ENCODE measurements around the gene ALMS1. TPM values are rescaled to one million over a fixed set of nuclear protein-coding genes. Genes with fewer than 3 reads are reported as not detected.

The ALMS1 gene
- polyA plus RNA-seq, 1 of the 3 experiments (the other 2 are of a cell fraction) = 7.0 TPM

DNA sequence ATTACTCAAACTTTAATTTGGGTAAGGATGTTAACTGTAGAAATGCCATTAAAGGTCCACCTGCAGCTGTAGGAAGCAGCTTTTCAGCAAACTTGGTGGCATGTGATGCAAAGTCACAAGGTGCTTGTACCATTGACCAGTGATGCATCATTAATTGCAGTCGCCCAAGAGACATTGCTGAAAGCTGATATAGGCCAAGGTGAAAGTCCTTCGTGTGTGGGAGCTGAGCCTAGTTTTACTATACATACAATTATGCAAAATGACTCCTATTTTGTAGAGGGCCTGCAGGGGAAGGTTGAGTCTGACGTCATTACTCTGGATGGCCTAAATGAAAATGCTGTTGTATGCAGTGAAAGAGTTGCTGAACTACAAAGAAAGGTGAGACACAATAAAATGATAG lies 40.5 kb downstream of the ALMS1 start:
- Histone ChIP-seq H3K4me3 (ENCODE audit: low read depth in 2 of 2, low read length in 1 of 2) (no peak overlapping the region), H3K9me2 (no peaks in the 10 kb centered on the region), H3K27ac (ENCODE audit: low read depth in 2 of 2, low read length in 1 of 2) (no peak overlapping the region), H3K4me1 (ENCODE audit: control insufficient read depth in 1 of 2, insufficient read depth in 2 of 2, low read depth in 1 of 2, low read length in 1 of 2) (no peaks in the 10 kb centered on the region), H3K79me2 (ENCODE audit: insufficient read depth) (no peaks in the 10 kb centered on the region), H4K20me1 (ENCODE audit: insufficient read depth) (no peaks in the 10 kb centered on the region), H3K36me3 (replicated peaks in 1 of 2; ENCODE audit: control insufficient read depth in 1 of 2, insufficient read depth in 2 of 2, low read length in 1 of 2) (peaks cover 25 to 47% of the 10 kb centered on the region in 2 experiments), H3K9ac (no peak overlapping the region), H3K27me3 (ENCODE audit: insufficient read depth) (no peaks in the 10 kb centered on the region), H3K4me2 (no peak overlapping the region), H3F3A (replicated peaks; ENCODE audit: insufficient read depth) (no peaks in the 10 kb centered on the region), H2AFZ (ENCODE audit: low read depth) (no peak overlapping the region), H3K9me3 (no peaks in the 10 kb centered on the region)
- TF ChIP-seq MXI1 (IDR thresholded peaks at IDR 0.05; ENCODE audit: low read depth, low read length) (no peak), FOSL2 (IDR thresholded peaks at IDR 0.05; ENCODE audit: borderline replicate concordance, low read depth) (no peak), GABPA (IDR thresholded peaks at IDR 0.05; ENCODE audit: low read depth) (no peak), RFX5 (IDR thresholded peaks at IDR 0.05; ENCODE audit: low read length) (no peak), RCOR1 (IDR thresholded peaks at IDR 0.05; ENCODE audit: low read length) (no peak), EZH2phosphoT487 (IDR thresholded peaks at IDR 0.05; ENCODE audit: borderline replicate concordance, low read depth) (no peak), TEAD4 (IDR thresholded peaks at IDR 0.05; ENCODE audit: borderline replicate concordance, insufficient read depth) (no peak), FOXM1 (IDR thresholded peaks at IDR 0.05; ENCODE audit: low read depth) (no peak), MEF2A (IDR thresholded peaks at IDR 0.05; ENCODE audit: borderline replicate concordance, low read depth) (no peak), EP300 (IDR thresholded peaks at IDR 0.05; ENCODE audit: borderline replicate concordance in 1 of 2, low read depth in 1 of 2, low read length in 1 of 2) (no peak)
- TF ChIP-seq, protein P1, sequence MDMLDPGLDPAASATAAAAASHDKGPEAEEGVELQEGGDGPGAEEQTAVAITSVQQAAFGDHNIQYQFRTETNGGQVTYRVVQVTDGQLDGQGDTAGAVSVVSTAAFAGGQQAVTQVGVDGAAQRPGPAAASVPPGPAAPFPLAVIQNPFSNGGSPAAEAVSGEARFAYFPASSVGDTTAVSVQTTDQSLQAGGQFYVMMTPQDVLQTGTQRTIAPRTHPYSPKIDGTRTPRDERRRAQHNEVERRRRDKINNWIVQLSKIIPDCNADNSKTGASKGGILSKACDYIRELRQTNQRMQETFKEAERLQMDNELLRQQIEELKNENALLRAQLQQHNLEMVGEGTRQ (IDR thresholded peaks at IDR 0.05; ENCODE audit: borderline replicate concordance, low read depth, low read length) = no peak
- TF ChIP-seq, protein P2, sequence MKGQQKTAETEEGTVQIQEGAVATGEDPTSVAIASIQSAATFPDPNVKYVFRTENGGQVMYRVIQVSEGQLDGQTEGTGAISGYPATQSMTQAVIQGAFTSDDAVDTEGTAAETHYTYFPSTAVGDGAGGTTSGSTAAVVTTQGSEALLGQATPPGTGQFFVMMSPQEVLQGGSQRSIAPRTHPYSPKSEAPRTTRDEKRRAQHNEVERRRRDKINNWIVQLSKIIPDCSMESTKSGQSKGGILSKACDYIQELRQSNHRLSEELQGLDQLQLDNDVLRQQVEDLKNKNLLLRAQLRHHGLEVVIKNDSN (IDR thresholded peaks at IDR 0.05; ENCODE audit: borderline replicate concordance, low read depth) = no peak
- TF ChIP-seq, protein P3, sequence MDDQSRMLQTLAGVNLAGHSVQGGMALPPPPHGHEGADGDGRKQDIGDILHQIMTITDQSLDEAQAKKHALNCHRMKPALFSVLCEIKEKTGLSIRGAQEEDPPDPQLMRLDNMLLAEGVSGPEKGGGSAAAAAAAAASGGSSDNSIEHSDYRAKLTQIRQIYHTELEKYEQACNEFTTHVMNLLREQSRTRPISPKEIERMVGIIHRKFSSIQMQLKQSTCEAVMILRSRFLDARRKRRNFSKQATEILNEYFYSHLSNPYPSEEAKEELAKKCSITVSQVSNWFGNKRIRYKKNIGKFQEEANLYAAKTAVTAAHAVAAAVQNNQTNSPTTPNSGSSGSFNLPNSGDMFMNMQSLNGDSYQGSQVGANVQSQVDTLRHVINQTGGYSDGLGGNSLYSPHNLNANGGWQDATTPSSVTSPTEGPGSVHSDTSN (IDR thresholded peaks at IDR 0.05) = no peak
- TF ChIP-seq, protein P4, sequence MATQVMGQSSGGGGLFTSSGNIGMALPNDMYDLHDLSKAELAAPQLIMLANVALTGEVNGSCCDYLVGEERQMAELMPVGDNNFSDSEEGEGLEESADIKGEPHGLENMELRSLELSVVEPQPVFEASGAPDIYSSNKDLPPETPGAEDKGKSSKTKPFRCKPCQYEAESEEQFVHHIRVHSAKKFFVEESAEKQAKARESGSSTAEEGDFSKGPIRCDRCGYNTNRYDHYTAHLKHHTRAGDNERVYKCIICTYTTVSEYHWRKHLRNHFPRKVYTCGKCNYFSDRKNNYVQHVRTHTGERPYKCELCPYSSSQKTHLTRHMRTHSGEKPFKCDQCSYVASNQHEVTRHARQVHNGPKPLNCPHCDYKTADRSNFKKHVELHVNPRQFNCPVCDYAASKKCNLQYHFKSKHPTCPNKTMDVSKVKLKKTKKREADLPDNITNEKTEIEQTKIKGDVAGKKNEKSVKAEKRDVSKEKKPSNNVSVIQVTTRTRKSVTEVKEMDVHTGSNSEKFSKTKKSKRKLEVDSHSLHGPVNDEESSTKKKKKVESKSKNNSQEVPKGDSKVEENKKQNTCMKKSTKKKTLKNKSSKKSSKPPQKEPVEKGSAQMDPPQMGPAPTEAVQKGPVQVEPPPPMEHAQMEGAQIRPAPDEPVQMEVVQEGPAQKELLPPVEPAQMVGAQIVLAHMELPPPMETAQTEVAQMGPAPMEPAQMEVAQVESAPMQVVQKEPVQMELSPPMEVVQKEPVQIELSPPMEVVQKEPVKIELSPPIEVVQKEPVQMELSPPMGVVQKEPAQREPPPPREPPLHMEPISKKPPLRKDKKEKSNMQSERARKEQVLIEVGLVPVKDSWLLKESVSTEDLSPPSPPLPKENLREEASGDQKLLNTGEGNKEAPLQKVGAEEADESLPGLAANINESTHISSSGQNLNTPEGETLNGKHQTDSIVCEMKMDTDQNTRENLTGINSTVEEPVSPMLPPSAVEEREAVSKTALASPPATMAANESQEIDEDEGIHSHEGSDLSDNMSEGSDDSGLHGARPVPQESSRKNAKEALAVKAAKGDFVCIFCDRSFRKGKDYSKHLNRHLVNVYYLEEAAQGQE (IDR thresholded peaks at IDR 0.05; ENCODE audit: low read depth, low read length) = no peak
- TF ChIP-seq, protein P5, sequence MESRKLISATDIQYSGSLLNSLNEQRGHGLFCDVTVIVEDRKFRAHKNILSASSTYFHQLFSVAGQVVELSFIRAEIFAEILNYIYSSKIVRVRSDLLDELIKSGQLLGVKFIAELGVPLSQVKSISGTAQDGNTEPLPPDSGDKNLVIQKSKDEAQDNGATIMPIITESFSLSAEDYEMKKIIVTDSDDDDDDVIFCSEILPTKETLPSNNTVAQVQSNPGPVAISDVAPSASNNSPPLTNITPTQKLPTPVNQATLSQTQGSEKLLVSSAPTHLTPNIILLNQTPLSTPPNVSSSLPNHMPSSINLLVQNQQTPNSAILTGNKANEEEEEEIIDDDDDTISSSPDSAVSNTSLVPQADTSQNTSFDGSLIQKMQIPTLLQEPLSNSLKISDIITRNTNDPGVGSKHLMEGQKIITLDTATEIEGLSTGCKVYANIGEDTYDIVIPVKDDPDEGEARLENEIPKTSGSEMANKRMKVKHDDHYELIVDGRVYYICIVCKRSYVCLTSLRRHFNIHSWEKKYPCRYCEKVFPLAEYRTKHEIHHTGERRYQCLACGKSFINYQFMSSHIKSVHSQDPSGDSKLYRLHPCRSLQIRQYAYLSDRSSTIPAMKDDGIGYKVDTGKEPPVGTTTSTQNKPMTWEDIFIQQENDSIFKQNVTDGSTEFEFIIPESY (IDR thresholded peaks at IDR 0.05; ENCODE audit: borderline replicate concordance, low read depth) = no peak
- ChIA-PET CTCF (no interaction called here), POLR2A (no interaction called here)
- 88% methylated on average over 3 of the region's 3 CpGs for WGBS (ENCODE audit: low lambda C conversion rate)
- no peak for DNase-seq
